Breast epithelium (tissue), 4 donors: Measurements from ENCODE around the gene CYP27C1. TPM values are rescaled to one million over a fixed set of nuclear protein-coding genes. Genes with fewer than 3 reads are reported as not detected.
A peak's percentile ranks its signal among the peaks of the same experiment; 100 is the strongest.
"Not testable (repeated sequence)": the region's sequence is repeated elsewhere in the genome, so short reads cannot be mapped to it uniquely, and the experiment has no call there.

Experiments used
- DNase-seq, 2 donors: peaks; one replicate each; pipeline ENCODE4 v3.0.0-alpha.2; 2019; ENCODE audit warnings: low spot score in 2 of 2
- H3K27ac ChIP-seq, 2 donors: fragments of 200-600 bp; sonication (generic) in 1 of 2; one replicate each; pipeline ENCODE4 v1.5.1; 2016 to 2019; ENCODE audit warnings: mild to moderate bottlenecking in 1 of 2
- H3K27me3 ChIP-seq, 2 donors: fragments of 200-600 bp; sonication (generic) in 1 of 2; one replicate each; pipeline versions ENCODE4 v1.5.1 to v1.6.0; 2017 to 2019; ENCODE audit warnings: control low read depth in 1 of 2, mild to moderate bottlenecking in 1 of 2
- H3K36me3 ChIP-seq: fragments of 200-600 bp; one replicate; pipeline ENCODE4 v1.5.1; 2019
- H3K4me1 ChIP-seq, 2 donors: fragments of 200-600 bp; sonication (generic); one replicate each; pipeline ENCODE4 v1.5.1; 2016 to 2019; ENCODE audit warnings: control low read depth in 1 of 2
- H3K4me3 ChIP-seq, 3 donors: fragments of 200-600 bp; sonication (generic); 1 replicate in 2 of 3; 2 replicates in 1 of 3; pipeline ENCODE4 v1.5.1; 2016 to 2019; ENCODE audit warnings: mild to moderate bottlenecking in 3 of 3, moderate library complexity in 2 of 3
- H3K9me3 ChIP-seq, 2 donors: fragments of 200-600 bp; sonication (generic) in 1 of 2; one replicate each; pipeline ENCODE4 v1.5.1; 2016 to 2019; ENCODE audit warnings: control low read depth in 1 of 2
- CTCF ChIP-seq, 3 donors: fragments of 450-650 bp; IDR thresholded peaks; one replicate each; pipeline ENCODE4 v1.5.1; 2016 to 2017; ENCODE audit warnings: antibody characterized with exemption in 3 of 3, mild to moderate bottlenecking in 3 of 3, moderate library complexity in 3 of 3
- POLR2A ChIP-seq: fragments of 450-650 bp; IDR thresholded peaks from one replicate; pipeline ENCODE4 v1.6.1; 2016; ENCODE audit warnings: antibody characterized with exemption, mild to moderate bottlenecking, moderate library complexity
- POLR2AphosphoS5 ChIP-seq, 3 donors: sonication (generic); formaldehyde crosslinking; IDR thresholded peaks; one replicate each; pipeline ENCODE4 v1.6.1; 2017; ENCODE audit warnings: antibody characterized with exemption in 3 of 3
- intact Hi-C: fragments of 100-400 bp; cut with DNase I; formaldehyde crosslinking; loops from one replicate; pipeline ENCODE4 v1.15.1; 2023; ENCODE audit warnings: low total_unique reads
- total RNA-seq, 3 donors: library from RNA; depleted of rRNA; stranded (reverse); fragments of >200 nt; gene quantifications; one replicate each; pipeline ENCODE4 v1.1.0, GENCODE V29; 2016

Gene CYP27C1
- total RNA-seq, 3 donors from 2014 or later: 0.29 to 0.48 (median 0.33) TPM

- DNase-seq: peak; percentile 44 to 73
- Histone ChIP-seq H3K9me3 (peaks cover 0 to 12% of the 10 kb centered on the region in 2 donors), H3K36me3 (no peaks in the 10 kb centered on the region), H3K27ac (peak overlapping the region in 1 of 2 donors; percentile 48), H3K4me1 (no peaks in the 10 kb centered on the region), H3K27me3 (no peaks in the 10 kb centered on the region), H3K4me3 (no peak overlapping the region)
- TF ChIP-seq POLR2A (no peak), POLR2AphosphoS5 (IDR thresholded peaks at IDR 0.05) (peak in 1 of 3 donors; percentile 59)
- intact Hi-C loops: no loop called here
Observed at GRCh38 chr2:127226520-127227263, 6.6 kb upstream of the CYP27C1 start.

GRCh38 chr2:127226132-127226519 lies 6.0 kb upstream of the CYP27C1 start:
- no peaks in the 10 kb centered on the region for H3K27me3 ChIP-seq
- no peaks in the 10 kb centered on the region for H3K36me3 ChIP-seq
- TF ChIP-seq POLR2AphosphoS5 (IDR thresholded peaks at IDR 0.05): no peak
- intact Hi-C loops: no loop called here
- H3K9me3 ChIP-seq: peaks cover 0 to 12% of the 10 kb centered on the region in 2 donors
- H3K27ac ChIP-seq: no peak overlapping the region
- H3K4me3 ChIP-seq: no peak overlapping the region
- no peaks in the 10 kb centered on the region for H3K4me1 ChIP-seq
- DNase-seq: no peak

- H3K27ac ChIP-seq: no peak overlapping the region
- peaks cover 0 to 12% of the 10 kb centered on the region in 2 donors for H3K9me3 ChIP-seq
- no peak for DNase-seq
- intact Hi-C loops: no loop called here
- H3K4me1 ChIP-seq: no peaks in the 10 kb centered on the region
- H3K27me3 ChIP-seq: no peaks in the 10 kb centered on the region
- H3K36me3 ChIP-seq: no peaks in the 10 kb centered on the region
- no peak for TF ChIP-seq POLR2AphosphoS5 (IDR thresholded peaks at IDR 0.05)
- no peak for TF ChIP-seq POLR2A
- no peak for TF ChIP-seq CTCF (IDR thresholded peaks at IDR 0.05)
- H3K4me3 ChIP-seq: no peak overlapping the region
Observed at GRCh38 chr2:127225186-127225960, 5.3 kb upstream of the CYP27C1 start.

- H3K4me1 ChIP-seq, H3K36me3 ChIP-seq, DNase-seq, H3K27me3 ChIP-seq, H3K4me3 ChIP-seq, H3K27ac ChIP-seq, intact Hi-C loops: not testable (repeated sequence)
- peaks cover 0 to 12% of the 10 kb centered on the region in 2 donors for H3K9me3 ChIP-seq
Observed at GRCh38 chr2:127224135-127224534, 4.0 kb upstream of the CYP27C1 start.

GRCh38 chr2:127220768-127221527 lies 849 bp upstream of the CYP27C1 start:
- Histone ChIP-seq H3K27ac (no peak overlapping the region), H3K36me3 (no peaks in the 10 kb centered on the region), H3K9me3 (no peaks in the 10 kb centered on the region), H3K4me3 (peak overlapping the region in 1 of 3 donors; percentile 7), H3K27me3 (peaks cover 3 to 16% of the 10 kb centered on the region in 2 donors), H3K4me1 (peaks cover 0 to 11% of the 10 kb centered on the region in 2 donors)
- DNase-seq: no peak
- intact Hi-C loops: no loop called here
- TF ChIP-seq POLR2A: no peak
- no peak for TF ChIP-seq CTCF (IDR thresholded peaks at IDR 0.05)
- TF ChIP-seq POLR2AphosphoS5 (IDR thresholded peaks at IDR 0.05): no peak

GRCh38 chr2:127219171-127220070 lies 678 bp downstream of the CYP27C1 start:
- TF ChIP-seq POLR2AphosphoS5 (IDR thresholded peaks at IDR 0.05) (no peak), POLR2A (no peak), CTCF (IDR thresholded peaks at IDR 0.05) (no peak)
- H3K9me3 ChIP-seq: no peaks in the 10 kb centered on the region
- peaks cover 3 to 16% of the 10 kb centered on the region in 2 donors for H3K27me3 ChIP-seq
- H3K4me3 ChIP-seq: peak overlapping the region; percentile 56 to 80 (median 58)
- DNase-seq: no peak
- H3K27ac ChIP-seq: peak overlapping the region in 1 of 2 donors; percentile 20
- peaks cover 0 to 11% of the 10 kb centered on the region in 2 donors for H3K4me1 ChIP-seq
- H3K36me3 ChIP-seq: no peaks in the 10 kb centered on the region
- intact Hi-C loops: no loop called here
